GM18502 (cell line): ENCODE data around the gene SCAF4.
A peak's percentile ranks its signal among the peaks of the same experiment; 100 is the strongest.
"Not testable (repeated sequence)": the region's sequence is repeated elsewhere in the genome, so short reads cannot be mapped to it uniquely, and the experiment has no call there.

ENCODE experiments used
- ATAC-seq: cut with Tn5 transposase; IDR thresholded peaks from one replicate; pipeline ENCODE4 v1.9.1; 2021; ENCODE audit warnings: mild to moderate bottlenecking; ENCODE audit not compliant: unreplicated experiment, poor library complexity

The SCAF4 gene

GRCh38 chr21:31675318-31675717 is 56.6 kb downstream of the SCAF4 start:
- ATAC-seq = no peak

- ATAC-seq = no peak
Measured at GRCh38 chr21:31673321-31673912, 58.5 kb downstream of the SCAF4 start.

DNA sequence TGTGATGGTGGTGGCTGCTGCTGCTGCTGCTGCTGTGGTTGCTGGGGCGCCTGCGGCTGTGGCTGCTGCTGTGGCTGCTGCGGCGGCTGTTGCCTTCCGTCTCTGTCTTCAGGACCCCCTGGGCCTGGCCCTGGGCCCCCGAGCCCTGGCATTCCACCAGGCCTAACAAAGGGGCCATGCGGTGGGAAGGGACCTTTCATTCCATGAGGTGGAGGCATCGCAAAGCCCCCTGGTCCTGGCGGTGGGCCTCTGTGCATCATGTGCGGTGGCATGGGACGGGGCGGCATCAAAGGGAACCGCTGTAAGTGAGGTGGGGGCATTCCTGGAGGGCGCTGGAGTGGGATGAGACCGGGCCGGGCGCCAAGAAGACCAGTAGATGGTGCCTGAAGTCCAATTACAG is 60.0 kb downstream of the SCAF4 start:
- ATAC-seq = no peak

DNA sequence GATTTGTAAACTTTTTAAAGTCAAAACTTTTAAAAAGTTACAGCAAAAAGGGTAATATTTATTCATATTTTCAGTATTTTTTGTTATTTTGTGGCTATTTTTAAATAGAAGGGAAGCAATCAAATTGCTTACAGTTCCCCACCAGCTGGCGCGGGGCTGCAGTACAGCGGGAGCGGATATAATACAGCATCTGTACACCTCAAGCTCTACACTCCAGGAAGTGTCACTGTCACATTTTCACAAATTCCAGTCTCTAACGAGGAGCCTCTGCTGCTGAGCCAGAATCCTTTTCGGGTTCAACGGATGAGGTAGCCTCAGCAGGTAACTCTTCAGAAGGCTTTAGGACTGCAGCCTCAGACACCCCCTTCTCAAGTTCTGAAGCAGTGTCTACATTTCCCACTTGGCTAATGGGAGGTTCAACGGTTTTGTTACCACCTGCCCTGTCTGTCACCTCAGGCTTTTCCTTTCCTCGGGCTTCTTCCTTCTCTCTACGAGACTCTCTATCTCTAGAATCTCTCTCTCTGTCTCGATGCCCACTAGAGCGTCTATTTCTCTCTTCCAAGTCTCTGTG is 60.7 kb downstream of the SCAF4 start:
- no peak for ATAC-seq

- no peak for ATAC-seq
Measured at GRCh38 chr21:31670070-31670469, 61.8 kb downstream of the SCAF4 start.

- no peak for ATAC-seq
Measured at GRCh38 chr21:31668651-31669491, 63.0 kb downstream of the SCAF4 start.

GRCh38 chr21:31667639-31668038 is 64.3 kb downstream of the SCAF4 start:
- no peak for ATAC-seq

- ATAC-seq = no peak
Measured at GRCh38 chr21:31667132-31667531, 64.8 kb downstream of the SCAF4 start.

- ATAC-seq = no peak
Measured at GRCh38 chr21:31666445-31667010, 65.4 kb downstream of the SCAF4 start.

DNA sequence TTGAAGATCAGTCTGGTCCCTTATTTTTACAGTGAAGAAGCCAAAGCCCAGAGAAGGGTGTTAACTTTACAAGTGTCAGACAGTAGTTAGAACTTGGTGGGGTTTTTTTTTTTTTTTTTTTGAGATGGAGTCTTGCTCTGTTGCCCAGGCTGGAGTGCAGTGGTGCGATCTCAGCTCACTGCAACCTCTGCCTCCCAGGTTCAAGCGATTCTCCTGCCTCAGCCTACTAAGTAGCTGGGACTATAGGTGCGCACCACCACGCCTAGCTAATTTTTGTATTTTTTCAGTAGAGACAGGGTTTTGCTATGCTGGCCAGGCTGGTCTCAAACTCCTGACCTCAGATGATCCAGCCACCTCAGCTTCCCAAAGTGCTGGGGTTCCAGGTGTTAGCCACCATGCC is 66.0 kb downstream of the SCAF4 start:
- ATAC-seq = not testable (repeated sequence)

- ATAC-seq = no peak
Measured at GRCh38 chr21:31665397-31665796, 66.5 kb downstream of the SCAF4 start.

GRCh38 chr21:31663584-31664249 is 68.2 kb downstream of the SCAF4 start:
- ATAC-seq = no peak

- ATAC-seq = peak; percentile 0
Measured at GRCh38 chr21:31660591-31660990, 71.3 kb downstream of the SCAF4 start.

GRCh38 chr21:31660259-31660565 is 71.7 kb downstream of the SCAF4 start:
- peak; percentile 29 for ATAC-seq

DNA sequence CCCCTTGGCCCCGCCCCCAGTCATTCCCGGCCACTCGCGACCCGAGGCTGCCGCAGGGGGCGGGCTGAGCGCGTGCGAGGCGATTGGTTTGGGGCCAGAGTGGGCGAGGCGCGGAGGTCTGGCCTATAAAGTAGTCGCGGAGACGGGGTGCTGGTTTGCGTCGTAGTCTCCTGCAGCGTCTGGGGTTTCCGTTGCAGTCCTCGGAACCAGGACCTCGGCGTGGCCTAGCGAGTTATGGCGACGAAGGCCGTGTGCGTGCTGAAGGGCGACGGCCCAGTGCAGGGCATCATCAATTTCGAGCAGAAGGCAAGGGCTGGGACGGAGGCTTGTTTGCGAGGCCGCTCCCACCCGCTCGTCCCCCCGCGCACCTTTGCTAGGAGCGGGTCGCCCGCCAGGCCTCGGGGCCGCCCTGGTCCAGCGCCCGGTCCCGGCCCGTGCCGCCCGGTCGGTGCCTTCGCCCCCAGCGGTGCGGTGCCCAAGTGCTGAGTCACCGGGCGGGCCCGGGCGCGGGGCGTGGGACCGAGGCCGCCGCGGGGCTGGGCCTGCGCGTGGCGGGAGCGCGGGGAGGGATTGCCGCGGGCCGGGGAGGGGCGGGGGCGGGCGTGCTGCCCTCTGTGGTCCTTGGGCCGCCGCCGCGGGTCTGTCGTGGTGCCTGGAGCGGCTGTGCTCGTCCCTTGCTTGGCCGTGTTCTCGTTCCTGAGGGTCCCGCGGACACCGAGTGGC is 72.2 kb downstream of the SCAF4 start, which contains the start of gene SOD1:
TSS of gene SOD1 (plus strand) at position 158 of the 723 bp plus-strand sequence. CDS start at position 235, 77 bp downstream.
- ATAC-seq = peak; percentile 93

- peak; percentile 20 for ATAC-seq
Measured at GRCh38 chr21:31659286-31659535, 72.7 kb downstream of the SCAF4 start.

GRCh38 chr21:31658053-31658452 is 73.9 kb downstream of the SCAF4 start:
- no peak for ATAC-seq

- ATAC-seq = no peak
Measured at GRCh38 chr21:31656199-31657095, 75.5 kb downstream of the SCAF4 start.

DNA sequence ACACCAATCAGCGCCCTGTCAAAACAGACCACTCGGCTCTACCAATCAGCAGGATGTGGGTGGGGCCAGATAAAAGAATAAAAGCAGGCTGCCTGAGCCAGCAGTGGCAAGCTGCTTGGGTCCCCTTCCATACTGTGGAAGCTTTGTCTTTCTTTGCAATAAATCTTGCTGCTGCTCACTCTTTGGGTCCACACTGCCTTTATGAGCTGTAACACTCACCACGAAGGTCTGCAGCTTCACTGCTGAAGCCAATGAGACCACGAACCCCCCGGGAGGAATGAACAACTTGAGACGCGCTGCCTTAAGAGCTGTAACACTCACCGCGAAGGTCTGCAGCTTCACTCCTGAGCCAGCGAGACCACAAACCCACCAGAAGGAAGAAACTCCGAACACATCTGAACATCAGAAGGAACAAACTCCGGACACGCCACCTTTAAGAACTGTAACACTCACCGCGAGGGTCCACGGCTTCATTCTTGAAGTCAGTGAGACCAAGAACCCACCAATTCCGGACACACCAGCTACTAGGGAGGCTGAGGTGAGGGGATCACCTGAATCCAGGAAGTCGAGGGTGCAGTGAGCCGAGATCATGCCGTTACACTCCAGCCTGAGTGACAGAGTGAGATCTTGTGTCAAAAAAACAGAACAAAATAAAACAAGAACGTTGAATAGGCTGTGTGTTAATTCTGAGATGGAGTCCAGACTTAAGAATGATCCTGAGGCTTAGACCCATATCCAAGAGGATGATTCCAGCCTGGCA is 76.9 kb downstream of the SCAF4 start:
- not testable (repeated sequence) for ATAC-seq
